ENCODE measurements around the gene TGFBRAP1.
"Not testable (repeated sequence)": the region's sequence is repeated elsewhere in the genome, so short reads cannot be mapped to it uniquely, and the experiment has no call there.

The TGFBRAP1 gene

DNA sequence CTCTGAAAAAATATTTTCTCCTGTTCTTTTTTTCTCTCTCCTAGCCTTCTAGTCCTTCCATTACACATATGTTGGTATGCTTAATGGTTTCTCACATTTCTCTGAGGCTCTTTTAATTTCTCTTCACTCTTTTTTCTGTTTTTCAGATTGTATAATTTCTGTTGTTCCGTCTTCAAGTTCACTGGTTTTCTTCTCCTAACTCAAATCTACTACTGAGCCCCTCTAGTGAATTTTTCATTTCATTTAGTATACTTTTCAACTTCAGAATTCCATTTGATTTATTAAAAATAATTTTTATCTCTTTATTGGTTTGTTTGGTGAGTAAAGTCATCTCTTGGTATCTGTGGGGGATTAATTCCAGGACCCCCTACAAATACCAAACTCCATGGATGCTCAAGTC lies 27.6 kb upstream of the TGFBRAP1 start:
- DNase-seq, result no peak

DNA sequence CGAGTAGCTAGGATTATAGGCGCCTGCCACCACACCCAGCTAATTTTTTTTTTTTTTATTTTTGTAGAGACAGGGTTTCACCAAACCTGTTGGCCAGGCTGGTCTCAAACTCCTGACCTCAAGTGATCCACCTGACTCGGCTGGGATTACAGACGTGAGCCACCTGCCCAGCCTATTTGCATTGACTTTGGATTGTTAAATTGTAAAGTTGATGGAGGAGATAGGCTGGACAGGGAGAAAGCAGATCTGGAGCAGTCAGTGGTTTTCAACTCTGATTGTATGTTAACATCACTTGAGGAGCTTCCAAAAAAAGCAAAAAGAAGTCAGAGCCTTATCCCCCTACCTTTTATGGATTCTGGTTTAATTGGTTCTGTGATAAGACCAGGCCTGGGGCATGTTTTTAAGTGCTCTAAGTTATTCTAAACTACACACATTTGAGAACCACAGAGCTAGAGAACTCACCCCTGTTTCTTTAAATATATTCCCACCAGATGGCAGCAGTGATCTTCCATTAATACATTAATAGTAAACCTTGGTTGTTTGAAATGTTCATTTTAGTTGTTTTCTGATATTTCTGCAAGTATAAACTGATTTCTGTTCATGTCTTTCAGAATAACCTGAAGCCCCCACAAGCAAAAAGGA lies 15.3 kb upstream of the TGFBRAP1 start:
- DNase-seq, result no peak

GRCh38 chr2:105339414-105339813 lies 9.9 kb upstream of the TGFBRAP1 start:
- no peak for DNase-seq

- no peak for DNase-seq
Measured at GRCh38 chr2:105338020-105338385, 8.5 kb upstream of the TGFBRAP1 start.

- DNase-seq, result peak; percentile 96
Measured at GRCh38 chr2:105337122-105338019, 7.8 kb upstream of the TGFBRAP1 start, which contains the start of gene C2orf49. Gene C2orf49, plus strand, starts transcription at chr2:105337540. Its CDS starts 48 bp downstream, at chr2:105337588.

DNA sequence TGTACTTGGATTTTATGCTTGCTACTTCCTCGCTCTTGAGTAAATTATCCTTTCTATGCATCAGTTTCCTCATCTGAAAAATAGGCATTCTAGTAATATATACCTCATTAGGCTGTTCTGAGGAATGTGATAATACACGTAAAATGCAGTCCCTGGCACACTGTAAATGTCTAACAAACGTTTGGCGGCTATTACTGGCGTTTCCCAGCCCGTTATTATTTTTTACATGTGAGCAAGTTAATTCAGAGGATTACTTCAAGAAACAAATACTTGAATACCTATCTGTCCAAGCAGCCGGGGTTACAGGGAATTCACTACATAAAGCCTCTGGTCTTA lies 7.2 kb upstream of the TGFBRAP1 start:
- no peak for DNase-seq

GRCh38 chr2:105335469-105335868 lies 5.9 kb upstream of the TGFBRAP1 start:
- no peak for DNase-seq

- DNase-seq, result no peak
Measured at GRCh38 chr2:105334211-105334610, 4.7 kb upstream of the TGFBRAP1 start.

GRCh38 chr2:105330681-105331375 lies 1.3 kb upstream of the TGFBRAP1 start:
- DNase-seq, result no peak

DNA sequence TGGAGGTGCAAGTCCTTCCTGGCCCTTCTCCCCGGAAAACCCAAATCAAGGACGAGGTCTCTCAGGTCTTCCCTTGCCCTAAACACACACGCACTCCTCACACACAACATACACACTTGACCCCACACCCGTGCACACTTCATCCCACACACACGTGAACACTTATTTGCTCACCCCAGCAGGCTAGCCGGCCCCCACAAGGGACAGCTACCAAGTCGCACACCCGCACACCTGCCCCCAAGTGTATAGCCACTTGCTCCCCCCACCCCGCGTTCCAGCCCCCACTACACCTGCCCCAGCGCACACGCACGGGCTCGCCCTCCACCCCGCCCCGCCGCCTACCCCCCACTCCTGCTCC lies 359 bp downstream of the TGFBRAP1 start:
- no peak for DNase-seq

GRCh38 chr2:105328281-105329196 lies 996 bp downstream of the TGFBRAP1 start:
- DNase-seq, result peak; percentile 65

DNA sequence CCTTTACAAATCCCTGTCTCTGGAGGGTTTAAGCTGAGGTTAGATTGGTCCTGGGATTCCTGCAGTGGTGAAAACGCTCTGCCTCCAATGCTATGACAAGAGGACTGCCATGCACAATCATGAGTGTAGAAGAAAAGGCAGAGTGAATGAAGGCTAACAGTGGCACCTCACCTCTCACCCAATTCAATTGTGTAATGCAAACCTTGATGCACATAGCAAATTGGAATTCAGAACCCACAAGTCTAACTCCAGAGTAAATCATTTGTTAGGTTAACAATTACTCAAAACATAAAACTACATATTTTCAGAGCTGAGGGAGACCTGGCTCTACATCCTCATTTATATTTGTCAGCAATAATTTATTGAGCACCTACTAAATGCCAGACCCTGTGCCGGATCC lies 1.8 kb downstream of the TGFBRAP1 start:
- DNase-seq, result no peak

GRCh38 chr2:105327271-105327670 lies 2.3 kb downstream of the TGFBRAP1 start:
- not testable (repeated sequence) for DNase-seq

DNA sequence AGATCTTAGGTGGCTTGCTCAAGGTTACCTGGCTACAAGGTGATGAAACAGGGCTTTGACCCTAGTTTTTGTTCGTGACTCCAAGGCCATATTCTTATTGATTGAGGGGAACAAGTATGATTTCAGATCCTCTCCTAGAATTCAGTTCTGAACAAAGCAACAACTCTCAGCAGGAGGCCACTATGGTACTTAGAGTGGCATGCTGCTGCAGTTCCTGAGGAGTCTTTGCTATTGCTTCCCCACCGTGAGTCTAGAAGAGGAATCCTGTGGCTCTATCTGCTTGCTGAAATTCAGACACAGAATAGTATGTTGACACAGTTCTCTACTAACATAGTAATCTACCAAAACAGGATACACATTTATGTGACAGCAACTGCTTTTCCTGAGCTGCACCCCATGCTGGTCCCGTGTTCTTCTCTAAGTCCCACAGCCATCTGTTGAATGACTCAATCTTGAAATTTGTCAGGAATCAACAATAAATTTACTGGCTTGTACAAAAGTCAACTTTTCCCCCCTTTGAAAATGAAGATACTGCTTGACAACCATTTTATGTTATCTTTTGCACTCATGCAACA lies 4.1 kb downstream of the TGFBRAP1 start:
- DNase-seq, result no peak

DNA sequence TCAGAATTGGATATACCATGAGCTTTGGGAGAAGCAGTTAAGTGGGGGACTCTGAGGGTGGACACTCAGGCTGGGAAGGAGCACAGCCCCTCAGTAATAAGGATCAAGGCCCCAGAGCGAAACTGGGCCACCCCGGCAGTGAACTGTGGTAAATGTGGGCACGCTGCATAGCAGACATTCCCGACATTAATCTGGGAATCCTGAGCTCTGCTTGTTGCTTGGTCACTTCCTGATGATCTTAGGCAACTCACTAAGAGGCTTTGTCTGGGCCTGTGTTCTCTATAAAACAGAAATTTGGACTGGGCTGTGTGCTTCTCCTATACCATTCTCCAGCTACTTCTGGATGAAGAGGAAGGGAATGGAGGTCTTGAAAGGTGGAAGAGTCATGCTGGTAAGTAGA lies 4.8 kb downstream of the TGFBRAP1 start:
- DNase-seq, result no peak

DNA sequence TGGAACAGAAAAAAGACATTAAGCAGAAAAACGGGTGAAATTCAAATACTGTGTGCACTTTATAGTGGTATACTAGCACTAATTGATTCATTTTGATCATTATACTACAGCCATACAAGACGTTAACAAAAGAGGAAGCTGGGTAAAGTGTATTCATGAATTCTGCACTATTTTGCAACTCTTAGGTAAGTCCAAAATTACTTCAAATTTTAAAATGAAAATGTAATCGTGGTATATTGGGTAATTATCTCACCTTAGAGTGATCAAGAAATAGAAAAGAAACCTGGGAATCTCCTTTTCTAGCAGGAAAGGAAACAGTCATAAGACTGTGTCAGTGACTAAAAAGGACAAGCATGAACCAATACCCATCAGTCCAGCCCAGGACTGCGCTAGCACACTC lies 5.4 kb downstream of the TGFBRAP1 start:
- no peak for DNase-seq

- no peak for DNase-seq
Measured at GRCh38 chr2:105323111-105323510, 6.4 kb downstream of the TGFBRAP1 start.

DNA sequence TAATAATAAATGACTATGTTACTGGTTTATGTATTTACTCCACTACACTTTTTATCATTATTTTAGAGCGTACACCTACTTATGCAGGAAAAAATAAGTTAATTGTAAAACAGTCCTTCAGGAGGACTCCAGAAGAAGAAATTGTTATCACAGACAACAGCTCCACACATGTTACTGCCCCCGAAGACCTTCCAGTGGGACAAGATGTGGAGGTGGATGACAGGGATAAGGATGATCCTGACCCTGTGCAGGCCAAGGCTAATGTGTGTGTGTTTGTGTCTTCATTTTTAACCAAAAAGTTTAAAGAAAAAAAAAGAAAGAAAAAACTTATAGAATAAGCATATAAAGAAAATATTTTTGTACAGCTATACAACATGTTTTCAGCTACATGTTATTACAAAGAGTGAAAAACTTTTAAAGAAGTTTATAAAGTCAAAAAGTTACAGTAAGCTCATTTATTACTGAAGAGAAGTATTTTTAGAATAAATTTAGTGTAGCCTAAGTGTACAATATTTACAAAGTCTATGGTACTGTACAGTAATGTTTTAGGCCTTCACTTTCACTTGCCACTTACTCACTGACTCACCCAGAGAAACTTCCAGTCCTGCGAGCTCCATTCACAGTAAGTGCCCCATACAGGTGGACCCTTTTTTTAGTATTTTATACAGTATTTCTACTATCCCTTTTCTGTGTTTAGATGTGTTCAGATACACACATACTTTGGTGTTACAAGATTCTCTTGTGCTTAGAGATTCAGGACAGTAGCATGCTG lies 7.5 kb downstream of the TGFBRAP1 start:
- DNase-seq, result no peak

GRCh38 chr2:105320651-105321215 lies 8.8 kb downstream of the TGFBRAP1 start:
- DNase-seq, result no peak

DNA sequence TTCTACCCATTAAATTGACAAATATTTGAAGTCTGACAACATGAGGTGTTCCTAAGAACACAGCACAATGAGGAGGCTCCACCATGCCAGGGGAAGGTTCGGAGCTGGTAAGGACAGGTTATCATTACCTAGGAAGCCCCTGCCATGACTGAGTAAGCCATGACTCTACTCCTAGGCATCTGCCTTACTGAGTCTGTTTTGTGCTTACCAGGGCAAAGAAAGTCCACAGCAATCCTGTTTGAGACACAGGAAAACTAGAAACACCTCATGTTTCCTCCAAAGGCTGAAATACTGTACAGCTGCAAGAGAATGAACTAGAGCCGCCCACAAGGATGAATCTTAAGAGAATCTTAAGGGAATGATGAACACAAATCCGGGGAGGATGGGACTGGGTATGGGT lies 11.6 kb downstream of the TGFBRAP1 start:
- no peak for DNase-seq

DNA sequence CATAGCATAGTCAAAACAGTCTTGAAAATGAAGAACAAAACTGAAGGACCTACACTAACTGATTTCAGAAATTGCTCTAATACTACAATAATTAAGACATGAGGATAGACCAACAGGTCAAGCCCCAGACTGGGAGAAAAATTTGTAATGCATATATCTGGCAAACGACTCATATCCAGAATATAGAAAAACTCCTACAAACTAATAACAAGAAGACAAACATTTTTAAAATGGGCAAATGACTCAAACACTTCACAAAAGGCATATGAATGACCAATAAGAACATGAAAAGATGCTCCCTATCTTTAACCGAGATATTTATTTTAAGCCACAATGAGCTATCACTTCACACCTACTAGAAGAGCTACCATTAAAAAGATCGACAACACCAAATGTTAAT lies 14.2 kb downstream of the TGFBRAP1 start:
- DNase-seq, result no peak
